Stimulated activated memory B cell treated with anti-CD40 and anti-IgM and Interleukin-4, amounts not matched to agents 10 μg/mL and 1 μg/mL and 100 μg/mL, for 72 hours (primary cell): ENCODE measurements around the gene ACE2.

Source experiments
- ATAC-seq: fragments of 150-1000 bp; cut with Tn5 transposase; 2 replicates; pipeline ENCODE4 v1.10.0; 2021
- H3K27ac Mint-ChIP-seq: one replicate; pipeline ENCODE4 v1.8.0; 2022; ENCODE audit warnings: mild to moderate bottlenecking, mixed read lengths
- H3K27me3 Mint-ChIP-seq: one replicate; pipeline ENCODE4 v1.8.0; 2022; ENCODE audit warnings: mixed read lengths
- H3K36me3 Mint-ChIP-seq: one replicate; pipeline ENCODE4 v1.8.0; 2022; ENCODE audit warnings: mixed read lengths
- H3K4me1 Mint-ChIP-seq: one replicate; pipeline ENCODE4 v1.8.0; 2022; ENCODE audit warnings: mixed read lengths
- H3K4me3 Mint-ChIP-seq: one replicate; pipeline ENCODE4 v1.8.0; 2022; ENCODE audit warnings: mild to moderate bottlenecking, moderate library complexity, mixed read lengths
- H3K9me3 Mint-ChIP-seq: one replicate; pipeline ENCODE4 v1.8.0; 2022; ENCODE audit warnings: mixed read lengths

ACE2 gene

GRCh38 chrX:15559227-15559626 lies 41.5 kb downstream of the ACE2 start:
- Mint-ChIP-seq H3K9me3 (no peaks in the 10 kb centered on the region), H3K27me3 (no peaks in the 10 kb centered on the region), H3K36me3 (no peaks in the 10 kb centered on the region), H3K4me3 (no peak overlapping the region), H3K27ac (no peak overlapping the region), H3K4me1 (no peaks in the 10 kb centered on the region)
- no peak for ATAC-seq

DNA sequence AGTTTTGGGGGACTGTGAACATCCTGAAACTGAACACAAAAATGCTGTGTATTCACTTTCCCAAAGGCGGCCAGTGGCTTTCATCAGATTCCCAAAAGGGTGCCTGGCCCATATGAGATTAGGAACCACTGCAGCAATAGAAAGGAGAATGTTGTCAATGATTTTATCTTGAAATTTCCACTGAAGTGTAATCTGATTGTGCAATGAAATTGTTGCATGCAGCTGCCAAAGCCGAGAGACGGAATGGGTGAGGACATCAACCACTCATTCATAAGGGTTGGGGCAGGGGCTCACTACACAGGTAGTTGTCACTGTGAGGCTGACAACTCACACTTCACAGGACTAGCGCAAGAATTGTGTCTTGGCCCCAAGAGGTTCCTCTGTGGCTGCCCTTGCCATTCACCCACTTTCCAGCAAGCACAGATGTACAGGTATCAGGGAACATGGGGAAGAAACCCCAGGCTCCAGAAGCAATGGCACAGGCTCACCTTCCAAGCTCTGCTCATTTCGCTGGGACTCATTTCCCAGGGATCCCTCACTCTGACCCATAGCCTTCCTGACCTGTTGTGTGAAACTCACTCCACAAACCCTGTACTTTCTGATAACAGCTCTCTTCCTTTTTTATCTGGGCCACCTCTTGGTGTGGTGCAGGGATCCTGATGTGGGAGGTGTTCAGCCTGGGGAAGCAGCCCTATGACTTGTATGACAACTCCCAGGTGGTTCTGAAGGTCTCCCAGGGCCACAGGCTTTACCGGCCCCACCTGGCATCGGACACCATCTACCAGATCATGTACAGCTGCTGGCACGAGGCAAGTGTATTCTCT lies 51.4 kb downstream of the ACE2 start:
- no peak for ATAC-seq
- Mint-ChIP-seq H3K4me3 (no peak overlapping the region), H3K27me3 (no peaks in the 10 kb centered on the region), H3K9me3 (no peaks in the 10 kb centered on the region), H3K27ac (no peak overlapping the region), H3K36me3 (no peaks in the 10 kb centered on the region), H3K4me1 (no peaks in the 10 kb centered on the region)

GRCh38 chrX:15547356-15547755 lies 53.4 kb downstream of the ACE2 start:
- no peak overlapping the region for H3K4me3 Mint-ChIP-seq
- no peak overlapping the region for H3K27ac Mint-ChIP-seq
- no peaks in the 10 kb centered on the region for H3K4me1 Mint-ChIP-seq
- no peaks in the 10 kb centered on the region for H3K27me3 Mint-ChIP-seq
- no peaks in the 10 kb centered on the region for H3K9me3 Mint-ChIP-seq
- ATAC-seq: no peak
- no peaks in the 10 kb centered on the region for H3K36me3 Mint-ChIP-seq

DNA sequence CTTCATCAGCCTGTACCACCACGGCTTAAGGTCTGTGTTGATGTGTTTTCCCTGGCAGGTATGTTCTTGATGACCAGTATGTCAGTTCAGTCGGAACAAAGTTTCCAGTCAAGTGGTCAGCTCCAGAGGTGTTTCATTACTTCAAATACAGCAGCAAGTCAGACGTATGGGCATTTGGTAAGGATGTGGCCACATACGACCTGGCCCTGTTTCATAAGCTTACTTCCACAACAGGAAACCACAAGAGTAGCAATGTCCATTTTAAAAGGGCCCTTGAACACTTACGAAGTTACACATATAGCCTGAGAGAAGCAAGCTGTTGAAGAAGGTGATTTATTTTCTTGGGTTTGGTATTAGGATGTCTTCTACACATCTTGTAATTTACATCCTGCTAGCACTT lies 54.0 kb downstream of the ACE2 start:
- Mint-ChIP-seq H3K4me3 (no peak overlapping the region), H3K9me3 (no peaks in the 10 kb centered on the region), H3K27ac (no peak overlapping the region), H3K27me3 (no peaks in the 10 kb centered on the region), H3K36me3 (no peaks in the 10 kb centered on the region), H3K4me1 (no peaks in the 10 kb centered on the region)
- ATAC-seq: no peak

DNA sequence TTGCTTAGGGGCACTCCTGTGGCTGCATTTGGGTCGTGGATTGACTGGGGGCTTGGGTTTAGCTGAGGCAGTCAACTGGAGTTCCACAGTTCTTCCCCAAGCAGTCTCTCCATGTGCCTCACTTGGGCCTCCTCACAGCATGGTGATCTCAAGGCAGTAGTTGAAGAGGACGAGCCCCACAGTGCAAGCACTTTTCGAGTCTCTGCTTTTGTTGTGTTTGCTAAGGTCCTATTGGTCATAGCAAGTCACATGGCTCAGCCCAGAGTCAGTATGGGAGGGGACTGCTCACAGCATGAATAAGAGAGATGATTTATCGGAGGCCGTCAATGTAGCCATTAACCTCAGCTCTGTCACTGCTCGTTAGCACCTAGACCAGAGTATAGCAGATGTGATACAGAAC lies 70.4 kb downstream of the ACE2 start:
- Mint-ChIP-seq H3K4me1 (no peaks in the 10 kb centered on the region), H3K27ac (no peak overlapping the region), H3K27me3 (no peaks in the 10 kb centered on the region), H3K9me3 (no peaks in the 10 kb centered on the region), H3K36me3 (no peaks in the 10 kb centered on the region), H3K4me3 (no peak overlapping the region)
- ATAC-seq: no peak

DNA sequence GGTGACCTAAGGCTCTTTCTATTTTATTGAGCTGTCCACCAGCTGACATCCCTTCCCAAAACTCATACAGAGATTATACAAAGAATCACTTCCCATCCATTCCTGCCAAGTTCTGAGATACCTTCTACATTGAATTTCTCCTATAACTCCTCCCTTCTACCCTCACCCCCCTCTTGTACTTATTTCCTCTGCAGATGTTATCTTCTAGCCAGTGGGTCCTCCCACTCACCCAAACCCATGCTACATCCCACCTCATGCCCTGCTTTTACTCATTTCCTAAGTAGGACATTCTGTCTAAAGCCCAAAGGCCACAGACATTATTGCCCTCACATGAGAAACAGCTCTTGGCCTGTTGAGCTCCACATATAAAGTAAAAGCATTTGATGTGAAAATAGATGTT lies 71.6 kb downstream of the ACE2 start:
- ATAC-seq: no peak
- Mint-ChIP-seq H3K4me1 (no peaks in the 10 kb centered on the region), H3K27ac (no peak overlapping the region), H3K36me3 (no peaks in the 10 kb centered on the region), H3K9me3 (no peaks in the 10 kb centered on the region), H3K27me3 (no peaks in the 10 kb centered on the region), H3K4me3 (no peak overlapping the region)

- no peaks in the 10 kb centered on the region for H3K36me3 Mint-ChIP-seq
- H3K4me3 Mint-ChIP-seq: no peak overlapping the region
- H3K27ac Mint-ChIP-seq: no peak overlapping the region
- no peaks in the 10 kb centered on the region for H3K9me3 Mint-ChIP-seq
- no peak for ATAC-seq
- no peaks in the 10 kb centered on the region for H3K27me3 Mint-ChIP-seq
- no peaks in the 10 kb centered on the region for H3K4me1 Mint-ChIP-seq
Measured at GRCh38 chrX:15525664-15526416, 74.9 kb downstream of the ACE2 start.

- Mint-ChIP-seq H3K27me3 (no peaks in the 10 kb centered on the region), H3K4me1 (no peaks in the 10 kb centered on the region), H3K36me3 (no peaks in the 10 kb centered on the region), H3K9me3 (no peaks in the 10 kb centered on the region), H3K27ac (no peak overlapping the region), H3K4me3 (no peak overlapping the region)
- no peak for ATAC-seq
Measured at GRCh38 chrX:15524417-15524816, 76.3 kb downstream of the ACE2 start.

- no peak overlapping the region for H3K4me3 Mint-ChIP-seq
- H3K27me3 Mint-ChIP-seq: no peaks in the 10 kb centered on the region
- no peaks in the 10 kb centered on the region for H3K36me3 Mint-ChIP-seq
- H3K27ac Mint-ChIP-seq: no peak overlapping the region
- H3K9me3 Mint-ChIP-seq: no peaks in the 10 kb centered on the region
- no peaks in the 10 kb centered on the region for H3K4me1 Mint-ChIP-seq
- ATAC-seq: no peak
Measured at GRCh38 chrX:15523088-15523487, 77.7 kb downstream of the ACE2 start.

GRCh38 chrX:15522464-15522863 lies 78.3 kb downstream of the ACE2 start:
- Mint-ChIP-seq H3K36me3 (no peaks in the 10 kb centered on the region), H3K9me3 (no peaks in the 10 kb centered on the region), H3K27me3 (no peaks in the 10 kb centered on the region), H3K4me3 (no peak overlapping the region), H3K4me1 (no peaks in the 10 kb centered on the region), H3K27ac (no peak overlapping the region)
- no peak for ATAC-seq

- no peaks in the 10 kb centered on the region for H3K27me3 Mint-ChIP-seq
- H3K27ac Mint-ChIP-seq: no peak overlapping the region
- ATAC-seq: no peak
- H3K36me3 Mint-ChIP-seq: no peaks in the 10 kb centered on the region
- no peak overlapping the region for H3K4me3 Mint-ChIP-seq
- no peaks in the 10 kb centered on the region for H3K9me3 Mint-ChIP-seq
- H3K4me1 Mint-ChIP-seq: no peaks in the 10 kb centered on the region
Measured at GRCh38 chrX:15515931-15516330, 84.8 kb downstream of the ACE2 start.

- Mint-ChIP-seq H3K4me1 (no peaks in the 10 kb centered on the region), H3K27ac (no peak overlapping the region), H3K9me3 (no peaks in the 10 kb centered on the region), H3K36me3 (no peaks in the 10 kb centered on the region), H3K4me3 (no peak overlapping the region), H3K27me3 (no peaks in the 10 kb centered on the region)
- no peak for ATAC-seq
Measured at GRCh38 chrX:15514279-15514678, 86.5 kb downstream of the ACE2 start.

DNA sequence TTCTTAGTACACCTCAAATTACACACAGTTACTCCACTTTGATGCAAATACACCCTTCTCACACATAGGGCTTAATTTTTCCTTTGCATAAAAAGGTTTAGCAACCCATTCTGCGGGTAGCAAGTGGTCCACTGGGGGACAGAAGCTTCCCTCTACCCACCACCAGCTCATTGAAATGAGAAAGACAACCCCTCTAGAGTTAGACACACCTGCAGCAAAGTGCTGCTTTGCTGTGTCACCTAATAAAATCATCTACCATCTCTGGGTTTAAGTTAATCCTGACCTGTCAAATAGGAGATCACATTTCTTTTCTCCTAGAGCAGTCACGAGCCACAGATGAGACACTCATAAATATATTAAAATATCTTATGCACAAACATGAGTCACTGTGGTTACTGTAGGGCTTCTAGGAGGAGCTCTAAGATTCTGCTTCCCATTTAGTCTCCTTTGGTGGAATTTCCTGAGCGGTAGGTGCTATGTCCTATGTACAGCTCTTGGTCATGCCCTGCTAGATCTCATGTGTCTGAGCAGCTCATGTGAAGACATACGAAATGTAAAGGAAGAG lies 88.3 kb downstream of the ACE2 start:
- no peaks in the 10 kb centered on the region for H3K36me3 Mint-ChIP-seq
- ATAC-seq: no peak
- H3K27me3 Mint-ChIP-seq: no peaks in the 10 kb centered on the region
- no peaks in the 10 kb centered on the region for H3K9me3 Mint-ChIP-seq
- no peak overlapping the region for H3K27ac Mint-ChIP-seq
- H3K4me1 Mint-ChIP-seq: no peaks in the 10 kb centered on the region
- H3K4me3 Mint-ChIP-seq: no peak overlapping the region

DNA sequence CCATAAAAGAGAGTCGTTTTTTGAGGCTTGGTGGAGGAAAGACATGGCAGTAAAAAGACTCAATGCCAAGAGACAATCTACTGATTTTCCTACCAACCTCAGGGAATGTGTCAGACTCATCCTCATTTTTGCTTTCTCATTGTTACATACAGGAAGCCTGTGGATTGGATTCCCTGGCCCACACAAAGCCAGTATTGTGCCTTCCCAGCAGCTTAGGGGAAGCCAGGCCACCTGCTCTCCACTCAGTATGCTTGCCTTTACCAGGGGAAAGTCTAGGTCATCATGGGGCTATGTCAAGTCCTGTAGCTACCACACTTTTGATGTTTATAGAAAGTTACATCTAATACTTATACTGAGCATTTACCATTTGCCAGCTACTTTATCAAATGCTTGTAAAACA lies 89.2 kb downstream of the ACE2 start:
- no peaks in the 10 kb centered on the region for H3K9me3 Mint-ChIP-seq
- H3K27ac Mint-ChIP-seq: no peak overlapping the region
- H3K4me1 Mint-ChIP-seq: no peaks in the 10 kb centered on the region
- no peaks in the 10 kb centered on the region for H3K36me3 Mint-ChIP-seq
- no peak overlapping the region for H3K4me3 Mint-ChIP-seq
- no peak for ATAC-seq
- H3K27me3 Mint-ChIP-seq: no peaks in the 10 kb centered on the region
